GM23338 (cell line): ENCODE measurements around the gene PKD2. TPM values are rescaled to one million over a fixed set of nuclear protein-coding genes. Genes with fewer than 3 reads are reported as not detected.

ENCODE experiments used
- ATAC-seq: fragments of 200-7000 bp; cut with Tn5 transposase; 3 replicates; pipeline ENCODE4 v1.9.1; 2020
- DNase-seq: peaks from one replicate; pipeline ENCODE4 v3.0.0-alpha.2; 2015; ENCODE audit warnings: low spot score
- H2AFZ ChIP-seq: fragments of 200-600 bp; sonication (generic); 2 replicates; pipeline ENCODE4 v1.8.0; 2016; ENCODE audit warnings: antibody characterized with exemption, mild to moderate bottlenecking, moderate library complexity
- H3F3A ChIP-seq: fragments of 200-600 bp; sonication (generic); replicated peaks from 2 replicates; pipeline ENCODE4 v1.8.0; 2017; ENCODE audit warnings: antibody characterized with exemption, mixed run types, low read depth
- H3K27ac ChIP-seq: fragments of 200-600 bp; sonication (generic); 2 replicates; pipeline ENCODE4 v1.6.1; 2016; ENCODE audit warnings: low read depth
- H3K27me3 ChIP-seq: fragments of 200-600 bp; sonication (generic); 2 replicates; pipeline ENCODE4 v1.8.0; 2016; ENCODE audit warnings: mild to moderate bottlenecking, mixed run types, moderate library complexity; ENCODE audit not compliant: insufficient read depth
- H3K36me3 ChIP-seq: fragments of 200-600 bp; sonication (generic); 2 replicates; pipeline ENCODE4 v1.8.0; 2016; ENCODE audit warnings: mild to moderate bottlenecking; ENCODE audit not compliant: insufficient read depth
- H3K4me1 ChIP-seq: fragments of 200-600 bp; sonication (generic); 2 replicates; pipeline ENCODE4 v1.8.0; 2016; ENCODE audit warnings: mild to moderate bottlenecking, moderate library complexity; ENCODE audit not compliant: insufficient read depth
- H3K4me2 ChIP-seq: fragments of 200-600 bp; sonication (generic); 2 replicates; pipeline ENCODE4 v1.7.1; 2017; ENCODE audit warnings: mixed run types
- H3K4me3 ChIP-seq: fragments of 200-600 bp; sonication (generic); 2 replicates; pipeline ENCODE4 v1.6.1; 2016; ENCODE audit warnings: mixed run types
- H3K79me2 ChIP-seq: fragments of 200-600 bp; sonication (generic); replicated peaks from 2 replicates; pipeline ENCODE4 v1.8.0; 2017; ENCODE audit warnings: mild to moderate bottlenecking; ENCODE audit not compliant: insufficient read depth
- H3K9me2 ChIP-seq: fragments of 200-600 bp; sonication (generic); 2 replicates; pipeline ENCODE4 v1.8.0; 2017; ENCODE audit not compliant: insufficient read depth
- H4K20me1 ChIP-seq: fragments of 200-600 bp; sonication (generic); replicated peaks from 2 replicates; pipeline ENCODE4 v1.8.0; 2017; ENCODE audit warnings: mild to moderate bottlenecking; ENCODE audit not compliant: insufficient read depth
- H3K27ac Mint-ChIP-seq: 2 replicates; pipeline ENCODE4 v1.8.0; 2020; ENCODE audit warnings: inconsistent platforms, mild to moderate bottlenecking, moderate library complexity, mixed read lengths
- H3K27me3 Mint-ChIP-seq: 3 replicates; pipeline ENCODE4 v1.8.0; 2022; ENCODE audit warnings: low read depth, mild to moderate bottlenecking, moderate library complexity, mixed read lengths, inconsistent platforms; ENCODE audit not compliant: insufficient read depth, poor library complexity
- H3K36me3 Mint-ChIP-seq: 3 replicates; pipeline ENCODE4 v1.8.0; 2021; ENCODE audit warnings: low read depth, mild to moderate bottlenecking, inconsistent platforms, moderate library complexity, mixed read lengths
- H3K4me1 Mint-ChIP-seq: 3 replicates; pipeline ENCODE4 v1.8.0; 2020; ENCODE audit warnings: mild to moderate bottlenecking, inconsistent platforms, mixed read lengths
- H3K4me3 Mint-ChIP-seq: 3 replicates; pipeline ENCODE4 v1.8.0; 2021; ENCODE audit warnings: moderate library complexity, mild to moderate bottlenecking, inconsistent platforms, mixed read lengths
- H3K9me3 Mint-ChIP-seq: 3 replicates; pipeline ENCODE4 v1.8.0; 2020; ENCODE audit warnings: moderate library complexity, mild to moderate bottlenecking, inconsistent platforms, mixed read lengths
- EZH2 ChIP-seq: fragments of 200-600 bp; sonication (generic); IDR thresholded peaks from one replicate; pipeline ENCODE4 v1.8.0; 2017; ENCODE audit warnings: antibody characterized with exemption, mild to moderate bottlenecking, low read depth; ENCODE audit not compliant: unreplicated experiment
- POLR2AphosphoS5 ChIP-seq: IDR thresholded peaks from 2 replicates; pipeline ENCODE4 v1.6.1; 2016; ENCODE audit warnings: antibody characterized with exemption, low read depth
- REST ChIP-seq: IDR thresholded peaks from one replicate; pipeline ENCODE4 v1.6.1; 2018; ENCODE audit warnings: antibody characterized with exemption; ENCODE audit not compliant: unreplicated experiment
- ZNF114 ChIP-seq: fragments of 250-450 bp; sonication (Bioruptor Pico); IDR thresholded peaks from 2 replicates; pipeline ENCODE4 v1.5.0; 2020; ENCODE audit warnings: mild to moderate bottlenecking, moderate library complexity
- ZNF331 ChIP-seq: fragments of 250-450 bp; sonication (Bioruptor Pico); IDR thresholded peaks from 2 replicates; pipeline ENCODE4 v1.5.0; 2020; ENCODE audit warnings: low read depth, mild to moderate bottlenecking, moderate library complexity
- polyA plus RNA-seq: library from polyadenylated mRNA; unstranded; fragments of >200 nt; fragmentation: Nextera tagmentation; extraction: Ambion mirVana; gene quantifications from 2 replicates; pipeline ENCODE4 v1.2.1, GENCODE V29; 2016
- total RNA-seq: library from RNA; depleted of rRNA; stranded (reverse); fragments of >200 nt; shearing (Covaris generic); gene quantifications from 2 replicates; pipeline ENCODE4 v1.2.3, GENCODE V29; 2014
- TF ChIP-seq, protein P1 (sequence below), 2 experiments: fragments of 200-600 bp in 1 of 2; sonication (generic) in 1 of 2; conservative IDR thresholded peaks; 2 replicates each; pipeline versions ENCODE4 v1.5.1 to v1.6.1; 2016 to 2017; ENCODE audit warnings: antibody characterized with exemption in 2 of 2, low read depth in 2 of 2, mild to moderate bottlenecking in 2 of 2, moderate library complexity in 1 of 2

PKD2 gene
- total and polyA plus RNA-seq, 2 experiments from 2014 or later: 17.9 to 45.3 TPM

- no peak for TF ChIP-seq ZNF331 (CRISPR knock-in tag)
These were observed 46.8 kb downstream of the PKD2 start (continued) for GRCh38 chr4:88054229-88054628.

DNA sequence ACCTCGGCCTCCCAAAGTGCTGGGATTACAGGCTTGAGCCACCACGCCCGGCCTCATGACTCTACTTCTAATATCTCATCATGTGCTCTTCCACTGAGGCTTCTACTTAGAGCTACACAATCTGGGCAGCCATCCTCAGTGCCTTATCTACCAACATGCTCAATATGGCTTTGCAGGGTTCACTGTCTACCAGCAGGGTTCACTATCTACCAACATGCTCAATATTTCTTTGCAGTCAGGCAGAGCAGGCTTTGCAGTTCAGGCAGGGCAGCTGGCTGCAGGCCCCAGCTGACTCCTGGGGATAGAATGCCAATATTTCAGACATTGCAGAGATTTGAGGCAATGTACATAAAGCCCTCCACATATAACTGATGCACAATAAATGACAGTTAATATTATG, 47.5 kb downstream of the PKD2 start:
- H3K79me2 ChIP-seq: no peaks in the 10 kb centered on the region
- H3K27me3 Mint-ChIP-seq: peaks cover 2% of the 10 kb centered on the region

More for the DNA sequence above, 47.5 kb downstream of the PKD2 start:
- Mint-ChIP-seq H3K9me3 (no peaks in the 10 kb centered on the region), H3K4me3 (no peak overlapping the region), H3K4me1 (no peaks in the 10 kb centered on the region), H3K27ac (no peak overlapping the region), H3K36me3 (peaks cover 49% of the 10 kb centered on the region)
- no peak overlapping the region for H3K4me2 ChIP-seq
- H3F3A ChIP-seq: no peaks in the 10 kb centered on the region
- peak; percentile 70 for DNase-seq
- no peaks in the 10 kb centered on the region for H3K4me1 ChIP-seq
- no peak overlapping the region for H3K4me3 ChIP-seq
- H3K27me3 ChIP-seq: no peaks in the 10 kb centered on the region
- no peak for TF ChIP-seq POLR2AphosphoS5
- TF ChIP-seq REST: no peak
- no peak for TF ChIP-seq EZH2
- TF ChIP-seq, protein P1, sequence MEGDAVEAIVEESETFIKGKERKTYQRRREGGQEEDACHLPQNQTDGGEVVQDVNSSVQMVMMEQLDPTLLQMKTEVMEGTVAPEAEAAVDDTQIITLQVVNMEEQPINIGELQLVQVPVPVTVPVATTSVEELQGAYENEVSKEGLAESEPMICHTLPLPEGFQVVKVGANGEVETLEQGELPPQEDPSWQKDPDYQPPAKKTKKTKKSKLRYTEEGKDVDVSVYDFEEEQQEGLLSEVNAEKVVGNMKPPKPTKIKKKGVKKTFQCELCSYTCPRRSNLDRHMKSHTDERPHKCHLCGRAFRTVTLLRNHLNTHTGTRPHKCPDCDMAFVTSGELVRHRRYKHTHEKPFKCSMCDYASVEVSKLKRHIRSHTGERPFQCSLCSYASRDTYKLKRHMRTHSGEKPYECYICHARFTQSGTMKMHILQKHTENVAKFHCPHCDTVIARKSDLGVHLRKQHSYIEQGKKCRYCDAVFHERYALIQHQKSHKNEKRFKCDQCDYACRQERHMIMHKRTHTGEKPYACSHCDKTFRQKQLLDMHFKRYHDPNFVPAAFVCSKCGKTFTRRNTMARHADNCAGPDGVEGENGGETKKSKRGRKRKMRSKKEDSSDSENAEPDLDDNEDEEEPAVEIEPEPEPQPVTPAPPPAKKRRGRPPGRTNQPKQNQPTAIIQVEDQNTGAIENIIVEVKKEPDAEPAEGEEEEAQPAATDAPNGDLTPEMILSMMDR (conservative IDR thresholded peaks at IDR 0.05; ENCODE audit: low read depth in 2 of 2): peak; percentile 58 to 82
- no peak for TF ChIP-seq ZNF331 (CRISPR knock-in tag)
- no peak for TF ChIP-seq ZNF114 (CRISPR knock-in tag)
- peaks cover 49% of the 10 kb centered on the region for H3K36me3 ChIP-seq
- H3K27ac ChIP-seq: no peak overlapping the region
- H4K20me1 ChIP-seq: peaks cover 6% of the 10 kb centered on the region; the same call in 1 of the 2 replicates
- ATAC-seq: peak; percentile 99
- H3K9me2 ChIP-seq: no peaks in the 10 kb centered on the region
- no peak overlapping the region for H2AFZ ChIP-seq
